ENCODE measurements around the gene CBARP. TPM values are rescaled to one million over a fixed set of nuclear protein-coding genes. Genes with fewer than 3 reads are reported as not detected.

The CBARP gene
- total and polyA plus RNA-seq, 2 of the 4 experiments (the other 2 are of a cell fraction), result 0.18 to 3.9 TPM

- Histone ChIP-seq H2BK120ac (ENCODE audit: low read depth, low read length) (no peak overlapping the region), H2AK5ac (ENCODE audit: low read depth, low read length) (0 out of 2 replicates have a peak overlapping the region, but pooled peaks have one; percentile 33), H3K9ac (ENCODE audit: low read depth, low read length) (no peak overlapping the region), H4K5ac (ENCODE audit: low read depth, low read length) (no peak overlapping the region), H3K9me3 (ENCODE audit: control insufficient read depth, insufficient read depth, low read length) (no peaks in the 10 kb centered on the region), H2BK5ac (ENCODE audit: low read depth, low read length, poor library complexity, severe bottlenecking) (no peak overlapping the region), H2AFZ (replicated peaks; ENCODE audit: low read length, poor library complexity) (peak overlapping the region; percentile 95), H3K14ac (replicated peaks; ENCODE audit: low read depth, low read length) (no peak overlapping the region), H3K9me1 (ENCODE audit: insufficient read depth, low read length) (no peaks in the 10 kb centered on the region), H4K91ac (ENCODE audit: insufficient read depth, low read depth, low read length) (no peak overlapping the region), H3K27me3 (ENCODE audit: control insufficient read depth, insufficient read depth, low read length) (no peaks in the 10 kb centered on the region), H4K20me1 (ENCODE audit: insufficient read depth, low read length) (peaks cover 15% of the 10 kb centered on the region), H2BK15ac (ENCODE audit: low read depth, low read length) (no peak overlapping the region), H3K4me2 (ENCODE audit: low read depth, low read length) (no peak overlapping the region; the same call in 1 of the 2 replicates), H4K8ac (ENCODE audit: low read depth in 2 of 2, low read length in 2 of 2) (peak overlapping the region; percentile 22 to 84; a peak in 2 of 4 replicates), H2BK20ac (ENCODE audit: low read depth, low read length) (no peak overlapping the region), H3K4me3 (ENCODE audit: insufficient read depth, low read depth, low read length) (no peak overlapping the region), H3K18ac (ENCODE audit: low read depth, low read length) (no peak overlapping the region), H3K79me1 (ENCODE audit: low read depth in 1 of 2, low read length in 2 of 2) (peaks cover 8 to 45% of the 10 kb centered on the region in 2 experiments; a peak in 2 of 4 replicates), H3K23ac (ENCODE audit: low read depth, low read length) (0 out of 2 replicates have a peak overlapping the region, but pooled peaks have one; percentile 5), H3K4ac (ENCODE audit: low read depth, low read length) (no peak overlapping the region), H3K4me1 (ENCODE audit: control insufficient read depth, insufficient read depth, low read length) (peaks cover 31% of the 10 kb centered on the region), H3K56ac (ENCODE audit: extremely low read depth, insufficient read depth, low read length) (no peak overlapping the region), H2AK9ac (replicated peaks; ENCODE audit: low read depth, low read length, poor library complexity) (peak overlapping the region; percentile 68), H3K27ac (ENCODE audit: insufficient read depth, low read length) (no peak overlapping the region), H3K36me3 (ENCODE audit: control insufficient read depth, insufficient read depth, low read length) (no peaks in the 10 kb centered on the region; the same call in 1 of the 2 replicates)
- ATAC-seq (ENCODE audit: low read depth) (no peak), DNase-seq (no peak)
- CTCF ChIA-PET, result interaction anchor here (0.8 kb wide), 1 partner anchor 26 kb away, joined by 3 read pairs; no protein-coding TSS in a partner anchor
- BruUV-seq (replicated peaks), result no TSS peak
- WGBS, 2 experiments (ENCODE audit: extremely low coverage in 2 of 2, insufficient read length in 1 of 2), result 64% methylated on average over 13 of the region's 15 CpGs; no CpG with 5 or more reads in 1 of the 2 experiments
- in situ Hi-C loops (cut with MboI; ENCODE audit: low sequenced_read_pairs) (no loop called here), intact Hi-C loops (cut with micrococcal nuclease) (loop anchor here (2.0 kb wide), 2 partner anchors 232 to 314 kb away; partner anchors contain the start of gene ARID3A), dilution Hi-C loops (cut with HindIII; ENCODE audit: low sequenced_read_pairs, unreplicated experiment) (no loop called here)
- POLR2A ChIA-PET (ENCODE audit: unreplicated experiment), result interaction anchor here (0.7 to 1.0 kb wide), 3 partner anchors 28 to 213 kb away, joined by 3 to 17 read pairs (median 6); no protein-coding TSS in a partner anchor
- TF ChIP-seq CEBPB (IDR thresholded peaks at IDR 0.05; ENCODE audit: low read depth, low read length) (peak; percentile 37; the same call in 1 of the 2 replicates), NFE2L2 (IDR thresholded peaks at IDR 0.05; ENCODE audit: low read depth, low read length) (no peak), POLR2A (IDR thresholded peaks at IDR 0.05; ENCODE audit: low read depth, low read length) (no peak), MXI1 (IDR thresholded peaks at IDR 0.05; ENCODE audit: borderline replicate concordance, low read depth, low read length) (no peak), SMC3 (IDR thresholded peaks at IDR 0.05; ENCODE audit: low read depth, low read length) (no peak)
- TF ChIP-seq, protein P1, sequence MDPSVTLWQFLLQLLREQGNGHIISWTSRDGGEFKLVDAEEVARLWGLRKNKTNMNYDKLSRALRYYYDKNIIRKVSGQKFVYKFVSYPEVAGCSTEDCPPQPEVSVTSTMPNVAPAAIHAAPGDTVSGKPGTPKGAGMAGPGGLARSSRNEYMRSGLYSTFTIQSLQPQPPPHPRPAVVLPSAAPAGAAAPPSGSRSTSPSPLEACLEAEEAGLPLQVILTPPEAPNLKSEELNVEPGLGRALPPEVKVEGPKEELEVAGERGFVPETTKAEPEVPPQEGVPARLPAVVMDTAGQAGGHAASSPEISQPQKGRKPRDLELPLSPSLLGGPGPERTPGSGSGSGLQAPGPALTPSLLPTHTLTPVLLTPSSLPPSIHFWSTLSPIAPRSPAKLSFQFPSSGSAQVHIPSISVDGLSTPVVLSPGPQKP (IDR thresholded peaks at IDR 0.05; ENCODE audit: borderline replicate concordance, low read depth, low read length), result no peak
These were observed 3.1 kb upstream of the CBARP start for GRCh38 chr19:1240925-1241324.
